Measurements from ENCODE around the gene DEPP1. TPM values are rescaled to one million over a fixed set of nuclear protein-coding genes. Genes with fewer than 3 reads are reported as not detected.

Gene DEPP1
- total and polyA plus RNA-seq, 2 experiments from 2014 or later: 0.37 to 1.3 TPM

DNA sequence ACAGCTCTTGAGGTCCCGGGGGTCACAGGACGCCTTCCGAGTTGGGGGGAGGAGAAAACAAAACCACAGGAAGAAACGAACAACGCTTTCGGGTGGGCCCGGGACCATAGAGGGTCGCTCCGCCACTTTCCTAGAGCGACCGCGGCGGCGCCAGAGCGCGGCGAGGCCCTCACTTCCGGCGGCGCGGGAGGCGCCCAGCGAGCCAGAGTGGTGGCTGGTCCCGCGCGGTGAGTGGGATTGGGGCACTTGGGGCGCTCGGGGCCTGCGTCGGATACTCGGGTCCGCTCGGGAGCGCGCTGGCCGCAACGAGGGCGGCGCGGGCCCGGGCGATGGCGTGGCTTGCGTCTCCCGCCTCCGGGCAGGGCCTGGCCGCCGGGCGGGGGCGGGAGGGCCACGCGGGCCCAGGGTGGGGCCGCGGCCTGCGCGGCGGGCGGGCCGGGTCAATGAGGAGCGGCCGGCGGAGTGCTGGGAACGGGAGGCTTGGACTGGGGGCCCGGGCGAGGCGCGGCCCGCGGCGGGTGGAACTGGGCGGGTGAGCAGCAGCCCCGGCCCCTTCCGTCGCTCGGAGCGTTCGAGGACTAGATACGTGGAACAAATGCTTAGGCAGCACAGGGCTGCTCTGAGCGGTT, 22.3 kb upstream of the DEPP1 start, which contains the start of gene ZNF22 (continued):
- TF ChIP-seq, protein P1, sequence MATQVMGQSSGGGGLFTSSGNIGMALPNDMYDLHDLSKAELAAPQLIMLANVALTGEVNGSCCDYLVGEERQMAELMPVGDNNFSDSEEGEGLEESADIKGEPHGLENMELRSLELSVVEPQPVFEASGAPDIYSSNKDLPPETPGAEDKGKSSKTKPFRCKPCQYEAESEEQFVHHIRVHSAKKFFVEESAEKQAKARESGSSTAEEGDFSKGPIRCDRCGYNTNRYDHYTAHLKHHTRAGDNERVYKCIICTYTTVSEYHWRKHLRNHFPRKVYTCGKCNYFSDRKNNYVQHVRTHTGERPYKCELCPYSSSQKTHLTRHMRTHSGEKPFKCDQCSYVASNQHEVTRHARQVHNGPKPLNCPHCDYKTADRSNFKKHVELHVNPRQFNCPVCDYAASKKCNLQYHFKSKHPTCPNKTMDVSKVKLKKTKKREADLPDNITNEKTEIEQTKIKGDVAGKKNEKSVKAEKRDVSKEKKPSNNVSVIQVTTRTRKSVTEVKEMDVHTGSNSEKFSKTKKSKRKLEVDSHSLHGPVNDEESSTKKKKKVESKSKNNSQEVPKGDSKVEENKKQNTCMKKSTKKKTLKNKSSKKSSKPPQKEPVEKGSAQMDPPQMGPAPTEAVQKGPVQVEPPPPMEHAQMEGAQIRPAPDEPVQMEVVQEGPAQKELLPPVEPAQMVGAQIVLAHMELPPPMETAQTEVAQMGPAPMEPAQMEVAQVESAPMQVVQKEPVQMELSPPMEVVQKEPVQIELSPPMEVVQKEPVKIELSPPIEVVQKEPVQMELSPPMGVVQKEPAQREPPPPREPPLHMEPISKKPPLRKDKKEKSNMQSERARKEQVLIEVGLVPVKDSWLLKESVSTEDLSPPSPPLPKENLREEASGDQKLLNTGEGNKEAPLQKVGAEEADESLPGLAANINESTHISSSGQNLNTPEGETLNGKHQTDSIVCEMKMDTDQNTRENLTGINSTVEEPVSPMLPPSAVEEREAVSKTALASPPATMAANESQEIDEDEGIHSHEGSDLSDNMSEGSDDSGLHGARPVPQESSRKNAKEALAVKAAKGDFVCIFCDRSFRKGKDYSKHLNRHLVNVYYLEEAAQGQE (IDR thresholded peaks at IDR 0.05; ENCODE audit: unreplicated experiment): no peak
- TF ChIP-seq NANOG (IDR thresholded peaks at IDR 0.05; ENCODE audit: borderline replicate concordance) (no peak), ZNF462 (CRISPR knock-in tag; IDR thresholded peaks at IDR 0.05) (no peak)

DNA sequence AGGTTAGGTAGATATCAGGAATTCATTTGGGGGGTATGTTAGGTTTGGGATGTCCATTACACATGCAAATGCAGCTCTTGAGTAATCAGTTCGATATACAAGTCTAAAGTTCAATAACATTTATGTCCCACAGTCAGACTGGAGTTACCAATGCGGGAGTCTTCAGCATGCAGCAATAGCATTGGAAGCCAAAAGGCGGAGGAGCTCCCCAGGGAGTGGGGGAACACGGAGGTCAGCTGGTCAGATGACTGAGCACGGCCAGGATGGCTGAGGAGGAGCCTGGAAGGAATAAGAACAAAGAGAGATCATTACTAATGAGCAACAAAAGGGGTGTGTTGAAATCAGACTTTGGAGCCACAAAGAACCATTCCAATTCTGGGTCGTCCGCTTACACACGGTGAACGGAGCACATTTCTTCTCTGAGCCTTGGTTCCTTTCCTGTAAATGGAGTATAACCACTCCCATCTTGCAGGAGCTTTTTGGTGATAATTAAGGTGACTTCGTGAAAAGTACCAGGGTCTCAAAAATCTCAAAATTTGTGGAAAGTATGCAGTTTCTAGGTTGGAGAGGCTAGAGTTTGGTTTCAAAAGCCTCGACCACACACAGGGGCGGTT, 21.6 kb upstream of the DEPP1 start:
- ATAC-seq (peak; percentile 25), DNase-seq (ENCODE audit: low spot score) (peak; percentile 21)
- Mint-ChIP-seq H3K9me3 (peaks cover 18% of the 10 kb centered on the region), H3K27me3 (ENCODE audit: insufficient read depth, low read depth, poor library complexity) (peaks cover 12% of the 10 kb centered on the region), H3K27ac (peak overlapping the region; percentile 90), H3K4me3 (peak overlapping the region; percentile 82), H3K36me3 (ENCODE audit: low read depth) (peaks cover 33% of the 10 kb centered on the region), H3K4me1 (peaks cover 31% of the 10 kb centered on the region)
- H3K4me3 ChIP-seq: peak overlapping the region; percentile 83
- peak overlapping the region; percentile 93 for H3K4me2 ChIP-seq
- no peaks in the 10 kb centered on the region for H3K36me3 ChIP-seq (ENCODE audit: insufficient read depth)
- peaks cover 4% of the 10 kb centered on the region for H4K20me1 ChIP-seq (replicated peaks; ENCODE audit: insufficient read depth)
- peaks cover 17% of the 10 kb centered on the region for H3K4me1 ChIP-seq (ENCODE audit: insufficient read depth)
- H3K27me3 ChIP-seq (ENCODE audit: insufficient read depth): no peaks in the 10 kb centered on the region
- peak overlapping the region; percentile 56; the same call in 1 of the 2 replicates for H3K27ac ChIP-seq (ENCODE audit: low read depth)
- peak overlapping the region; percentile 99 for H2AFZ ChIP-seq
- H3K9me2 ChIP-seq (ENCODE audit: insufficient read depth): no peaks in the 10 kb centered on the region
- H3F3A ChIP-seq (replicated peaks; ENCODE audit: low read depth): no peaks in the 10 kb centered on the region
- peaks cover 37% of the 10 kb centered on the region for H3K79me2 ChIP-seq (replicated peaks; ENCODE audit: insufficient read depth)
- TF ChIP-seq, protein P1 (IDR thresholded peaks at IDR 0.05; ENCODE audit: unreplicated experiment): no peak
- TF ChIP-seq ZNF114 (CRISPR knock-in tag; IDR thresholded peaks at IDR 0.05) (no peak), NANOG (IDR thresholded peaks at IDR 0.05; ENCODE audit: borderline replicate concordance) (no peak), ZNF331 (CRISPR knock-in tag; IDR thresholded peaks at IDR 0.05; ENCODE audit: low read depth) (no peak)
